ENCODE data around the gene STAC3.

Gene STAC3

DNA sequence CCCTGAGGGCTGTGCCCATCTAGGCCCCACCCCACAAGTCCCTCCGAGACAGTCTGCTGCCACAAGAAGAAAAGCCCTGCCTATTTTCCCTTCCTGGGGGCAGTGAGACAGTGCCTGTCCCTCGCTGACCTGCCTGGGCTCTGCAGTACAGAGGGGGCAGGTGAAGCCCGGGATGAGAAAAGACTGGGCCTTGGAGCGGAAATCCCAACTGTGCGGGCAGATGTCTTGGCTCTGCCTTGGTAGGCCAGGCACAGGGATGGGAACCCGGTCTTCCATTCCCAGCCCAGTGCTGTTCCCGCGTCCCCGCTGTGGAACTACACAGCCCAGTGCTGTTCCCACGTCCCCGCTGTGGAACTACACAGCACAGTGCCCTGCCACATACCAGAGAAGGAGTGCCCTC lies 47.2 kb downstream of the STAC3 start (continued):
- no peak for TF ChIP-seq ZNF548 (tag by site-specific recombination; IDR thresholded peaks at IDR 0.05)
- no peak for TF ChIP-seq ZNF514 (tag by site-specific recombination; IDR thresholded peaks at IDR 0.05)
- no peak for TF ChIP-seq ZNF169 (tag by site-specific recombination; IDR thresholded peaks at IDR 0.05)
- TF ChIP-seq ZNF664 (tag by site-specific recombination; IDR thresholded peaks at IDR 0.05), result no peak
- TF ChIP-seq TRIM28 (IDR thresholded peaks at IDR 0.05; ENCODE audit: borderline replicate concordance, low read length), result no peak
- TF ChIP-seq ZFP37 (tag by site-specific recombination; IDR thresholded peaks at IDR 0.05), result no peak
- no peak for TF ChIP-seq REPIN1 (tag by site-specific recombination; IDR thresholded peaks at IDR 0.05; ENCODE audit: low read depth)
- no peak for TF ChIP-seq MZF1 (tag by site-specific recombination; IDR thresholded peaks at IDR 0.05; ENCODE audit: borderline replicate concordance)
- TF ChIP-seq ZNF626 (tag by site-specific recombination; IDR thresholded peaks at IDR 0.05), result no peak
- TF ChIP-seq, protein P1, sequence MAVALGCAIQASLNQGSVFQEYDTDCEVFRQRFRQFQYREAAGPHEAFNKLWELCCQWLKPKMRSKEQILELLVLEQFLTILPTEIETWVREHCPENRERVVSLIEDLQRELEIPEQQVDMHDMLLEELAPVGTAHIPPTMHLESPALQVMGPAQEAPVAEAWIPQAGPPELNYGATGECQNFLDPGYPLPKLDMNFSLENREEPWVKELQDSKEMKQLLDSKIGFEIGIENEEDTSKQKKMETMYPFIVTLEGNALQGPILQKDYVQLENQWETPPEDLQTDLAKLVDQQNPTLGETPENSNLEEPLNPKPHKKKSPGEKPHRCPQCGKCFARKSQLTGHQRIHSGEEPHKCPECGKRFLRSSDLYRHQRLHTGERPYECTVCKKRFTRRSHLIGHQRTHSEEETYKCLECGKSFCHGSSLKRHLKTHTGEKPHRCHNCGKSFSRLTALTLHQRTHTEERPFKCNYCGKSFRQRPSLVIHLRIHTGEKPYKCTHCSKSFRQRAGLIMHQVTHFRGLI (tag by site-specific recombination; IDR thresholded peaks at IDR 0.05), result no peak
- TF ChIP-seq ZNF398 (tag by site-specific recombination; IDR thresholded peaks at IDR 0.05), result no peak
- no peak for TF ChIP-seq ZNF670 (tag by site-specific recombination; IDR thresholded peaks at IDR 0.05; ENCODE audit: low read depth)

- H3K9me3 ChIP-seq (ENCODE audit: control insufficient read depth, insufficient read depth, low read depth, low read length), result no peaks in the 10 kb centered on the region
- ChIA-PET POLR2A (no interaction called here), CTCF (no interaction called here)
- no peak overlapping the region for H3K27ac ChIP-seq (ENCODE audit: extremely low read depth, low read depth, low read length)
- TF ChIP-seq ZNF292 (tag by site-specific recombination; IDR thresholded peaks at IDR 0.05; ENCODE audit: borderline replicate concordance, low read depth) (no peak), ZNF654 (tag by site-specific recombination; IDR thresholded peaks at IDR 0.05; ENCODE audit: low read depth) (no peak), ZNF560 (tag by site-specific recombination; IDR thresholded peaks at IDR 0.05; ENCODE audit: borderline replicate concordance) (no peak), SCRT2 (tag by site-specific recombination; IDR thresholded peaks at IDR 0.05) (no peak), ZFP37 (tag by site-specific recombination; IDR thresholded peaks at IDR 0.05) (no peak), ZNF596 (tag by site-specific recombination; IDR thresholded peaks at IDR 0.05) (no peak), ZNF660 (tag by site-specific recombination; IDR thresholded peaks at IDR 0.05) (no peak)
- TF ChIP-seq, protein P2, sequence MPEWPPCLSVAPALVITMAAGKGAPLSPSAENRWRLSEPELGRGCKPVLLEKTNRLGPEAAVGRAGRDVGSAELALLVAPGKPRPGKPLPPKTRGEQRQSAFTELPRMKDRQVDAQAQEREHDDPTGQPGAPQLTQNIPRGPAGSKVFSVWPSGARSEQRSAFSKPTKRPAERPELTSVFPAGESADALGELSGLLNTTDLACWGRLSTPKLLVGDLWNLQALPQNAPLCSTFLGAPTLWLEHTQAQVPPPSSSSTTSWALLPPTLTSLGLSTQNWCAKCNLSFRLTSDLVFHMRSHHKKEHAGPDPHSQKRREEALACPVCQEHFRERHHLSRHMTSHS (tag by site-specific recombination; IDR thresholded peaks at IDR 0.05), result no peak
- TF ChIP-seq, protein P3, sequence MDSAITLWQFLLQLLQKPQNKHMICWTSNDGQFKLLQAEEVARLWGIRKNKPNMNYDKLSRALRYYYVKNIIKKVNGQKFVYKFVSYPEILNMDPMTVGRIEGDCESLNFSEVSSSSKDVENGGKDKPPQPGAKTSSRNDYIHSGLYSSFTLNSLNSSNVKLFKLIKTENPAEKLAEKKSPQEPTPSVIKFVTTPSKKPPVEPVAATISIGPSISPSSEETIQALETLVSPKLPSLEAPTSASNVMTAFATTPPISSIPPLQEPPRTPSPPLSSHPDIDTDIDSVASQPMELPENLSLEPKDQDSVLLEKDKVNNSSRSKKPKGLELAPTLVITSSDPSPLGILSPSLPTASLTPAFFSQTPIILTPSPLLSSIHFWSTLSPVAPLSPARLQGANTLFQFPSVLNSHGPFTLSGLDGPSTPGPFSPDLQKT (IDR thresholded peaks at IDR 0.05; ENCODE audit: borderline replicate concordance, low read depth, low read length), result no peak
- TF ChIP-seq, protein P4, sequence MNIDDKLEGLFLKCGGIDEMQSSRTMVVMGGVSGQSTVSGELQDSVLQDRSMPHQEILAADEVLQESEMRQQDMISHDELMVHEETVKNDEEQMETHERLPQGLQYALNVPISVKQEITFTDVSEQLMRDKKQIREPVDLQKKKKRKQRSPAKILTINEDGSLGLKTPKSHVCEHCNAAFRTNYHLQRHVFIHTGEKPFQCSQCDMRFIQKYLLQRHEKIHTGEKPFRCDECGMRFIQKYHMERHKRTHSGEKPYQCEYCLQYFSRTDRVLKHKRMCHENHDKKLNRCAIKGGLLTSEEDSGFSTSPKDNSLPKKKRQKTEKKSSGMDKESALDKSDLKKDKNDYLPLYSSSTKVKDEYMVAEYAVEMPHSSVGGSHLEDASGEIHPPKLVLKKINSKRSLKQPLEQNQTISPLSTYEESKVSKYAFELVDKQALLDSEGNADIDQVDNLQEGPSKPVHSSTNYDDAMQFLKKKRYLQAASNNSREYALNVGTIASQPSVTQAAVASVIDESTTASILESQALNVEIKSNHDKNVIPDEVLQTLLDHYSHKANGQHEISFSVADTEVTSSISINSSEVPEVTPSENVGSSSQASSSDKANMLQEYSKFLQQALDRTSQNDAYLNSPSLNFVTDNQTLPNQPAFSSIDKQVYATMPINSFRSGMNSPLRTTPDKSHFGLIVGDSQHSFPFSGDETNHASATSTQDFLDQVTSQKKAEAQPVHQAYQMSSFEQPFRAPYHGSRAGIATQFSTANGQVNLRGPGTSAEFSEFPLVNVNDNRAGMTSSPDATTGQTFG (tag by site-specific recombination; IDR thresholded peaks at IDR 0.05; ENCODE audit: borderline replicate concordance), result no peak
- H3K4me1 ChIP-seq (ENCODE audit: control insufficient read depth, insufficient read depth, low read length), result no peaks in the 10 kb centered on the region
- no peak overlapping the region for H3K4me3 ChIP-seq (ENCODE audit: low read depth, low read length)
- H3K36me3 ChIP-seq (ENCODE audit: control insufficient read depth in 2 of 2, insufficient read depth in 1 of 2, low read length in 2 of 2), result peaks cover 0 to 92% of the 10 kb centered on the region in 2 experiments; a peak in 1 of 3 replicates
These were observed 47.8 kb downstream of the STAC3 start for GRCh38 chr12:57203201-57203600.

Data from HEK293 (cell line).